Glomerular endothelial cell (primary cell): Measurements from ENCODE around the gene DOK7. TPM values are rescaled to one million over a fixed set of nuclear protein-coding genes. Genes with fewer than 3 reads are reported as not detected.

Experiments used
- DNase-seq: peaks from one replicate; pipeline ENCODE4 v3.0.0-alpha.2; 2011; ENCODE audit warnings: low read depth, low spot score; ENCODE audit errors: extremely low read depth
- total RNA-seq: library from RNA; depleted of rRNA; stranded (reverse); fragments of >200 nt; gene quantifications from 2 replicates; pipeline ENCODE4 v1.2.3, GENCODE V29; 2015

The DOK7 gene, protein sequence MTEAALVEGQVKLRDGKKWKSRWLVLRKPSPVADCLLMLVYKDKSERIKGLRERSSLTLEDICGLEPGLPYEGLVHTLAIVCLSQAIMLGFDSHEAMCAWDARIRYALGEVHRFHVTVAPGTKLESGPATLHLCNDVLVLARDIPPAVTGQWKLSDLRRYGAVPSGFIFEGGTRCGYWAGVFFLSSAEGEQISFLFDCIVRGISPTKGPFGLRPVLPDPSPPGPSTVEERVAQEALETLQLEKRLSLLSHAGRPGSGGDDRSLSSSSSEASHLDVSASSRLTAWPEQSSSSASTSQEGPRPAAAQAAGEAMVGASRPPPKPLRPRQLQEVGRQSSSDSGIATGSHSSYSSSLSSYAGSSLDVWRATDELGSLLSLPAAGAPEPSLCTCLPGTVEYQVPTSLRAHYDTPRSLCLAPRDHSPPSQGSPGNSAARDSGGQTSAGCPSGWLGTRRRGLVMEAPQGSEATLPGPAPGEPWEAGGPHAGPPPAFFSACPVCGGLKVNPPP
- not detected in 2 replicates for total RNA-seq

DNA sequence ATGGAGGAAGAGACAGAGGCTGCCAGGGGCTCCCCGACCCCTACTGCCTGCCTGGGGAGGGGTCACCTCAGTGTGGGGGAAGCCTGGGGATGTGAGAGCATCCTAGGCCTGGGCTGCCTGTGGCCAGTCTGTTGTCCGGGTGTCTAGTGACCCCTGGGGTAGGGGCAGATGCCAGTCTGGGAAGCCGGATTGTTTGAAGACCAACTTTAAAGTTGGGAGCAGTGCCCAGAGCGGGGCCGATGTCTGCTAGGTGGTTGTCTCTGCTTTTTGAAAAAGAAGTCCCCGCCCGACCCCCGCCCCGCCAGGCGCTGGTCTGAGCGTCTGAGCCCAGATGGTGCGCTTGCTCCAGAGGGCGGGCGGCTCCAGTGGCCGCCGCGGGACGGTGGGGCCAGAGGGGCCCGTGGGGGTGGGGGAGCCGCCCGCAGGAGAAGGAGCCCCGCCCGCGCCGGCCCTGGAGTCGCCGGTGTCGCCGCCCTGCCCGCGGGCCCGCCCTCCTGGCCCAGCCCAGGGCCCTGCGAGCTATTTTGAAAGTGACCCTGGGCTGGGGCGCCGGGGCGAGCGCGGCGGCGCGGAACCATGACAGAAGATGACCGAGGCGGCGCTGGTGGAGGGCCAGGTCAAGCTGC lies at the start of gene DOK7:
TSS of gene DOK7 (plus strand) at position 517 of the 626 bp plus-strand sequence. CDS start at position 587, 70 bp downstream.
- DNase-seq: no peak

DNA sequence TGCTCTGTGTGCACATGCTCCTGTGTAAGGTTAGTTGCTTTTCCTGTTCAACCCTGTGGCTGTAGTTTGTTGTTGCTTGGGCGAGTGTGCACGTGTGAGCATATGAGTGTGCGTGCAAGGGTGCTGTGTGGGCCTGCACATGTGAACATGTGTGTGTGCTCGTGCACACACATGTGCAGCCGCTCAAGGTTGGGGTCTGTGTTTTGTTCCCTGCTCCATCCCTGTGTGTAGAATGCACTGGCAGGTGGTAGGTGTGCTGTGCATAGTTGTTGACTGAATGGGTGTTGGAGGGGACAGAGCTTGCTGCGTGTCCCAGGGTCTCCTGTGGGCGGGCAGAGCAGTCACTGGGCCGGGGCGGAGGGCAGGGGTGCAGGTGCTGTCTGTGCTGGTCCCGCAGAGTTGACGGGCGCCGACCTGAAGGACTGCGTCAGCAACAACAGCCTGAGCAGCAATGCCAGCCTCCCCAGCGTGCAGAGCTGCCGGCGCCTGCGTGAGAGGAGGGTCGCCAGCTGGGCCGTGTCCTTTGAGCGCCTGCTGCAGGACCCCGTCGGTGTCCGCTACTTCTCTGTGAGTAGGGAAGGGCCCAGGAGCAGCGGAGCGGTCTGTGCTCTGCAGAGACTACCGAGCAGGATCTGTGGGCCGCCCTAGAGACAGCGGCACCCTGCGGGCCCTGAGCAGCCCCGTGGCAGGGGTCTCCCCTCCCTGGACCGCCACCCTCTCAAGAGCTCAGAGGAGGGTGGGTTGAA lies 49.3 kb upstream of the DOK7 start:
- DNase-seq: no peak

DNA sequence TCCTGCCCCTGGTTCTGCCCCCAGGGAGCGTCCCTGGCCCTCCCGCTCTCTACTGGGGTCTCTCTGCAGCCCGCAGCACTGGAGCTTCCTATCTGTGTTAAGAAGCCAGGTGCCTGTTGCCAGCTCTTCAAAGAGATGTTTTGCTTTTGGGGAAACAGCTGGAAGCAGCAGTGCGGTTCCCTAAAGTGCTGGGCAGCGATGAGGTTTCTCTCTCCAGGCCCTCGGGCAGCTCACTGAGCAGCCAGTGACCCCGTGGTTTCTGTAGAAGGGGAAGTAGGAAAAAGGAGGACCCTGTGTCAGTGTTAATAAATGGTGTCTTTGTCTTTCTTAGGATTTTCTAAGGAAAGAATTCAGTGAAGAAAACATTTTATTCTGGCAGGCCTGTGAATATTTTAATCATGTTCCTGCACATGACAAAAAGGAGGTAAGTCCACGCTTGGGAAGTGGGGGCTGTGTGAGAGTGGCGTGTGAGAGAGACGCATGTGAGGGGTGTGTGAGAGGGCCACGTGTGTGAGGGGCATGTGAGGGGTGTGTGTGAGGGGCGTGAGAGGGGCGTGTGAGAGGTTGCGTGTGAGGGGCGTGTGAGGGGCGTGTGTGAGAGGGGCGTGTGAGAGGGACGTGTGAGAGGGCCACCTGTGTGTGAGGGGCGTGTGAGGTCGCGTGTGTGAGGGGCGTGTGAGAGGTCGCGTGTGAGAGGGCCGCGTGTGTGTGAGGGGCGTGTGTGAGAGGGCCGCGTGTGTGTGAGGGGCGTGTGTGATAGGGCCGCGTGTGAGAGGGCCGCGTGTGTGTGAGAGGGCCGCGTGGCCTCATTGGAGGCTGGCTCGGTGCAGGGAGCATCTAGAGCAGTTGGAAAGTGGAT lies 48.5 kb upstream of the DOK7 start:
- no peak for DNase-seq

DNA sequence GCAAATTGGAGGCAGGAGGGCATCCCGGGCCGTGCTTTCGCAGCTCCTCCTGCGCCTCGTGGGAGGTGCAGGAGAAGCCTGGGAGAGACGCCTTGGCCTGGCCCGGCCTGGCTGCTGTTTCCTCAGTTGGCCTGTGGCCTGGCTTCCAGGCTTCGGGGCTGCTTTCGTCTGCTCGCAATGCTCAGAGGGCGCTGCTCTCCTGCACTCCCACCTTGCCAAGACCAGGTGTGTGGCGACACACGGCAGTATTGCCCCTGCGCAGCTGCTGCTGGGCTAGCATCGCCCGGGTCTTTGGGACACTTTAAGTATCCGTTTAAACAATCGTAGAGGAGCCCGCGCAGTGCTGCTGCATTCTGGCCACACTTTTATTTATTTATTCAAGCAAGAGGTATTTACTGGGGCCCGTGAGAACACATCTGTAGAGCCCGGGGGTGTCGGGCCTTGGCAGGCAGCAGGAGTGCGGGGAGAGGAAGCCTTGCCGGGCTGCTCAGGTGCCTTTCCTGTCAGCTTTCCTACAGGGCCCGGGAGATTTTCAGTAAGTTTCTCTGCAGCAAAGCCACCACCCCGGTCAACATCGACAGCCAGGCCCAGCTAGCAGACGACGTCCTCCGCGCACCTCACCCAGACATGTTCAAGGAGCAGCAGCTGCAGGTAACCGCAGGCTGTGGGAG lies 47.5 kb upstream of the DOK7 start:
- no peak for DNase-seq

DNA sequence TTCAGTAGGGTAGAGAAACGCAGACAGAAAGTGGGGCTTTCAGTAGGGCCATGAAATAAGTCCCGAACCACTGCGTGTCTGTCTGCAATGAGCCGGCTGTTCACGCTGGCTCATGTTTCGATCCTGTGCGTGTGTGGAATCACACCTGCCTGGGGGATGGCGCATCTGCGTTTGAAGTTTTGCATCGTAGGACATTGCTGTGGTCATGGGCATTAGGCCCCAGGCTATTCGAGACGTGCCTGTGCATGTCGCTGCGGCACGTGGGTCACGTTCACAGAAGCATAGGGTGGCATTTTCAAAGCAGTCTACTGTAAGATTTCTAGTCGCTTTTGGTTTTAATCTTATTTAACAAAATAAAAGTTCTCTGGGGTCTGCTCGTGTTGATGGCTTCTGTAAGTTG lies 46.8 kb upstream of the DOK7 start:
- no peak for DNase-seq

DNA sequence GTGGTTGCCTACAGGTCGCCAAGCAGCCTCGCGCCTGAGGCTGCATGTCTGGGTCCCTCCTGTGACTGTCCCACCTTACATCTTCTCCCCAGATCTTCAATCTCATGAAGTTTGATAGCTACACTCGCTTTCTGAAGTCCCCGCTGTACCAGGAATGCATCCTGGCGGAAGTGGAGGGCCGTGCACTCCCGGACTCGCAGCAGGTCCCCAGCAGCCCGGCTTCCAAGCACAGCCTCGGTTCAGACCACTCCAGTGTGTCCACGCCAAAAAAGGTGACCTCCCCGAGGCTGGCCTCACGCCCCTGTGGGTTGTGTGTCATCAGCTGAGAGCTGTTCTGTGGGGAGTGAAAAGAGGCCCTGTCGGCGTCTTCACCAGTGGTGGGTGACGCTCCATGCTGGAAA lies 46.3 kb upstream of the DOK7 start:
- DNase-seq: no peak

DNA sequence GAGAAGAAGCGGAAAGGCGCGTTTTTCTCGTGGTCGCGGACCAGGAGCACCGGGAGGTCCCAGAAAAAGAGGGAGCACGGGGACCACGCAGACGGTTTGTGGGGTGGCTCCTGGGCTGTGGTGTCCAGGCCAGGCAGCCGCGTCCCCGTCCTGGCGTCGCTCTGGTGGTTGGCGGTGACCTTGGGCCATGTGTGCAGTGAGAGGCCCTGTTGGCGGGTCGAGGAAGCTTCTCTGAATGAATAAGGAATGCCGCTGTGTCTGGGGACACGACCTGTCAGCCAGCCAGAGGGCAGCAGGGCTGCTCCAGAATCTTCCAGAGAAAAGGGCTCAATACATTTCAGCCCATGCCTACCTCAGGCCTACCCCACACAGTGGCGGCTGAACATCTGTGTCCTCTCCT lies 45.7 kb upstream of the DOK7 start:
- DNase-seq: no peak

DNA sequence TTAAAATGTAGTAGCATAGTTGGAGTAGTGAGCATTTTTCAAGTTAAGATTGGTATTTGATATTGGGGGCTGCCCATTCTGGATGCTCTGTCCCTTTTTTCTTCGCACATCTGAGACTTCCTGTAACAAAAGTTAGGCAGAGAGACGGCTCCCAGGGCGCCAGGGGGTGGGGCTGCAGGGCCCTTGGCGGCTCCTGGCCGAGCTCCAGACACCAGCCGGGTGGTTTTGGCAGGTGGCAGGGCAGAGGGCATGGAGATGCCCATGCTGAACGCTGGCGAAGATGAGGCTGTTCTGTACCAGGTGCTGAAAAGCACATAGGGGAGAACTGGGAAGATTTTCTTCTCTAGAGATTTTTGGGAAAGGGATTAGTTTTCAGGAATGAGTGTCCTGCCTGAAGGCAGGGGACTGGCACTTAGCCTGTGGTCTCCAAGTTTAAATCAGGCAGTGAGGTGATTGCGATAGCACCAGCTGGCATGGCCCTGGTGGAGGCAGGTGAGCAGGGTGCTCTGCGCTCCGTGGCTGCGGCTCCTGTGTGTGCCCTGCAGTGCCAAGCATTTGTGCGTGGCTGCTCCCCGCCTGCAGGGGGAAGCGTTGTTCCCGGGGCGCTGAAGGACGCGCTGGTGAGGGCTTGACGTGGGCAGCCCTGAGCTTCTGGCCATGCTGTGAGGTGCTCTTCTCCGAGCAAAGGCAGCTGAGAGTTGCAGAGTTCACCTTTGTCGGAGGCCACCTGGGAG lies 44.9 kb upstream of the DOK7 start:
- DNase-seq: no peak

DNA sequence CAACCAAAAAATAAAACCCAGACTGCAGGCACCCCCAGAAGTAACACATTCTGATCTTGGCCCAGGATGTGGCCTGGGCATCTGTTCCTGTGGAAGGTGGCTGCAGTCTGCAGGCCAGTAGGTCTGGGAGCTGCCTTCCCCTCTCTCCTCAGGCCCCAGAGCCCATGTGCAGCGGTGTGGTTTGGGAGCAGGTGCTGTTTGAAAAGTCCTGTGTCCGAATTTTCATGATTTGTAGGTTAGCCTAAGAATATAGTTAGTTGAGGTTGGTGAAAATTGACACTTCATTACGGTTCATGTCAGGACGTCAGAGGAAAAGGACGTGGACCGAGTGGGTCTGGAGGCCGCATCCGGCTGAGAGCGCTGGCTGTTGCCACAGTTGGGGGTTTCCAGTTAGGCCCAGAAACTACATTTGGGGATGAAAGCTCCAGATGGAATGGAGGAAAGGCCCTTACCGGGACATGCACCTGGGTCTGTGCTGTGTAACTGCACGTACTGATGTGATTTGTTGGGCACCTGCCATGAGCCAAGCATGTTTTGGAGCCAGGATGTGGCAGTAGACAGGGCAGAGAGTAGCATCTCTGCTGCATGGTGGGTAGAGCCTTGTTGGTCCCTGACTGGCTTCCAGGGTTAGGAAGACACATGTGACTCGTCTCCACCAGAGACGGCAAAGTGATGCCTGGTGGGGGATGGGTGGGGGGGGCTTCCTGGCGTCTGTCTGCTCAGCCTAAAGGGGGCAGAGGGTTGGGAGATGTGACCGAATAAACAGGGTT lies 43.1 kb upstream of the DOK7 start:
- no peak for DNase-seq

DNA sequence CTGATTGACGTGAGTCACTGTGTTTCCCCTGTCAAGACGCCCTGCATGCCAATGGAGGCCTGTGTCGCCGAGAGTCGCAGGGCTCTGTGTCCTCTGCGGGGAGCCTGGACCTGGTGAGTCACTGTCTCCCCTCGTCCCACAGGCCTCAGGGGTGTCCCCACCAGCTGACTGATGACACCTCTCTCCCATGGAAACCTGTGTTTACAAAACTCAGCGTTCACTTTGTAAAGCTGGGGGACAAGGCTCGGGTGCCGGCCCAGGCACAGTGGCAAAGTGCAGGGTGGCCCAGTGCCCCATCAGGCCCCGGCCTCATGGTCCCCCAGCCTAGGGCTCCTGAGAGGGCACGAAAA lies 42.5 kb upstream of the DOK7 start:
- DNase-seq: no peak

DNA sequence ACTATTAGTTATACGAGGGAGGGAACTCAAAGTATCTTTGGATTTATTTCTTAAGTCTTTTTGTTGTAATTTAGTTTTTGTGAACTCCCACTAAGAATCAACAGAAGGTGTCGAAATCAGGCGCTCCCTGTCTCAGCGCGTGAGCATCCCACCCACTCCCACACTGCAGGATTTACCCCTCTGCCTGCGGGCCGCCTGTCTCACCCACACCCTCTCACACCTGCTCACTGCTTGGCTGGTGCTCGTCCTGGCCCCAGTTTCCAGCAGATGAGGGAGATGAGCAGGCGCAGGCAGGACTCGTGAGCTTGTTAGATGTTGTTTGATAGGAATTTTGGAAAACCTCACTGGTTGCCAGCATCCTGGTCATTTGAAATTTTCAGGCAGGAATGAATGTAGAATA lies 42.1 kb upstream of the DOK7 start:
- no peak for DNase-seq

DNA sequence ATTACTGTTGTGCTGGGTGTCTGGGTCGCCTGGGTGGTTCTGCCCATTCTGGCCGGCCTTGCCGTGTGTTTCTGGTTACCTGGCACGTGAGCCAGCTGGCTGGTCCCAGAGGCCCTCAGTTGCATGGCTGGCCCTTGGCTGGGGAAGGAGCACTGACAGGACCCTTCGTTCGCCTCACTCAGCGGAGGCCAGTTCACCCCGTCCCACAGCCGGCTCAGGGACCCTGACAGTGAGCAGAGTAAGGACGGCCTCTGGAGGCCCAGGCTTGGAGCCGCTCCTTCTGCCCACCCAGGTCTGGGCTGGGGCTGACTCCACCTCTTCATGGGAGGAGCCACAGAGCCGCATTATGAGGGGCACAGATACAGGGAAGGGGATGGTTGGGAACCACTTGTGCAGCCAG lies 41.6 kb upstream of the DOK7 start:
- no peak for DNase-seq

DNA sequence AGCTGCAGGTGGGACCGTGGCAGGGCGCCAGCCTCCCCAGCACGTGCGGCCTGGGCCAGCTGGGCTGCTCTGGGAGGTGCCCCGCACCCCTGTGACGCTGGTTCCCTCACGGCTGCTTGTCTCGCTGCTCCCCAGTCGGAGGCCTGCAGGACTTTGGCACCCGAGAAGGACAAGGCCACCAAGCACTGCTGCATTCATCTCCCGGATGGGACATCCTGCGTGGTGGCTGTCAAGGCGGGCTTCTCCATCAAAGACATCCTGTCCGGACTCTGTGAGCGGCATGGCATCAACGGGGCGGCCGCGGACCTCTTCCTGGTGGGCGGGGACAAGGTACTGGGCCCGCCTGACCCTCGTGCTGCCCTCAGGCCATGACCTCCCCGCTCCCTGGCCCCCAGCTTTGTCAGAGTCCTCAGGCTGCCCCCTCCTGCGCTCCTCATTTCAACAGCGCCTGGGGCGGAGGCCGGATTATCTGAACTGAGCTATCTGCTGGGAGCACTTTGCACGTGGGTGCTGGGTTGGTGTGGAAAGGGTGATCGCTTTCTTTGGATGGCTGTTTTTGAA lies 40.8 kb upstream of the DOK7 start:
- DNase-seq: no peak

DNA sequence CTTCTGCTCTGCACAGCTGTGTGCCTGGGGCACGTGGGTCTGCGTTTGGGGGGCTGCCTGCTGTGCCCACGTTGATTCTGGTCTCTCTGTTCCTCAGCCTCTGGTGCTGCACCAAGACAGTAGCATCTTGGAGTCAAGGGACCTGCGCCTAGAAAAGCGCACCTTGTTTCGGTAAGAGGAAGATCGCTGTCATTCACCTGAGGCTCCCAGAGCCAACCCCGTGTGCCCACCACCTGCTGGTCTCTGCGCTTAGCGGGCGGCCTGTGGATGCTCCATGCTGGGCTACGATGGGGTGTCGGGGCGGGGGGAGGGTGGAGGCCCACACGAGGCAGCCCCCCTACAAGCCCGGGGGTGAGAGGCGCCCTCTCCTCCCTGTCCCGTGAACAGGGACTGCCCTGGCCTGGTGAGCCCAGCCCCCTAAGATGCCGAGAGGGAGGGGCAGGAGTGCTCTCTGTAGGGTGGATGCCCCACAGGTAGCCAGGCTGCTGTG lies 40.3 kb upstream of the DOK7 start:
- no peak for DNase-seq

DNA sequence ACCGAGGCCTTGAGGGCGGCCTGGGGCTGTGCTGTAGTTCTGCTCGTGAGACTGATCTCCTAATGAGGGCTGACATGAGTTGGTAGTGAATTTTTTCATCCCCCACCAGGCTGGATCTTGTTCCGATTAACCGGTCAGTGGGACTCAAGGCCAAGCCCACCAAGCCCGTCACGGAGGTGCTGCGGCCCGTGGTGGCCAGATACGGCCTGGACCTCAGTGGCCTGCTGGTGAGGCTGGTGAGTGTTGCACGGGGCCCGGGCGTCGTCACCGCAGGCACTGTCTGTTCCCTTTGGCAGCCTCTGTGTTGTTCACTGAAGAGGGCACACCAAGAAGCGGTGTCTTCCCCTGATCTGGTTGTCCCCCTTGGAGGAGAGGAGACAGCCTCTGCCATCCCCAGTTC lies 39.7 kb upstream of the DOK7 start:
- no peak for DNase-seq

DNA sequence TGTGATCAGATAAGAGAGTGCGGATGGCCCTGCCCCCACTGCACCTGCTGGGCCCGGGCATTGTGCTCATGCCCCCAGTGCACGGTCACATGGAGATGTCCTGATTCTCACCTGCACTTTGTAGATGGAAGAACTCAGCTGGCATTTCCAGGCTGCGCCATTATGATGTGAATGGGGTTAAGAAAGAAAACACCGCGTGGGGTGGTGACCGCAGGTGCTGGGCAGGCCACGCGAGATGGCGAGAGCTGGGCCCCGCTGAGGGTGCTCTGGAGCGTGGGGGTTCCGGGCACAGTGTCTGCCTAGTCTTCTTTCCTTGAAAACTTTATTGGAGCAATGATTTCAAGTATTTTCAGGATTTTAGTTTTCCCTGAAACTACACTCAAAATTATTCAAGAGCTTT lies 39.2 kb upstream of the DOK7 start:
- DNase-seq: no peak

DNA sequence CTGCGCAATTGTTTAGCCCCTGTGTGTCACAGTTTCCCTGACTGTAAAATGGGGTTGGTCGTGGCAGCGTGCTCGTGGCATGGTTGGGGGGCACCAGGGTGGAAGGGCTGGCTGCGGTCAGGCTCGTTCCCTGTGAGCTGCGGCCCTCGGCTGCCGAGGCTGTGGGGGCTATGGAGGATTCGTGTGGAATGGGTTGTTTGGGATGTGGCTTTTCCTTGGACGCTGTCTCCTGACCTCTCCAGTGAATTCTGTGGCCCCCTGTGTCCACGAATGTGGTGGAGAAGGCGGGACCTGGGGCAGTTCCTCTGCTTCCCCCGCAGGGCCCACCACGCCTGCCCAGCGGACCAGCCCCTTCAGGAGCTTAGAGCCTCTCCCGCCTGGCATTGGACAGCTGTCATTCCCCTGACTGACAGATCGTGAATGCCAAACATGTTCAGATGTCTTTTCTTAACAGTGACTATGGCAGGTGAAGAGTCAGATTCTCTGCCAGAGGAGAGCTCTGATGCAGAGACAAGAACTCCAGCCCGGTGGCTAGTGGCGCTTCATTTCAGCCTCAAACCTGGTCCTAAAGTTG lies 38.5 kb upstream of the DOK7 start:
- no peak for DNase-seq
